Fibroblast of skin of right biceps (primary cell): ENCODE data around the gene ZDHHC9.

Source experiments
- DNase-seq: peaks from one replicate; pipeline ENCODE4 v3.0.0-alpha.2; 2013

ZDHHC9 gene

GRCh38 chrX:129813662-129814368 lies 29.9 kb downstream of the ZDHHC9 start:
- DNase-seq, result no peak

- DNase-seq, result peak; percentile 8
These were observed 34.6 kb downstream of the ZDHHC9 start for GRCh38 chrX:129808829-129809796.

GRCh38 chrX:129808158-129808828 lies 35.4 kb downstream of the ZDHHC9 start:
- DNase-seq, result no peak

GRCh38 chrX:129804806-129805205 lies 38.9 kb downstream of the ZDHHC9 start:
- DNase-seq, result no peak

GRCh38 chrX:129802863-129803262 lies 40.8 kb downstream of the ZDHHC9 start:
- no peak for DNase-seq

GRCh38 chrX:129800186-129800585 lies 43.5 kb downstream of the ZDHHC9 start:
- DNase-seq, result no peak

GRCh38 chrX:129798888-129799287 lies 44.8 kb downstream of the ZDHHC9 start:
- DNase-seq, result no peak

- no peak for DNase-seq
These were observed 45.2 kb downstream of the ZDHHC9 start for GRCh38 chrX:129798456-129798855.

- DNase-seq, result no peak
These were observed 46.3 kb downstream of the ZDHHC9 start for GRCh38 chrX:129797251-129797906.

- no peak for DNase-seq
These were observed 48.1 kb downstream of the ZDHHC9 start for GRCh38 chrX:129795584-129795983.

- DNase-seq, result no peak
These were observed 50.0 kb downstream of the ZDHHC9 start for GRCh38 chrX:129793604-129794191.

GRCh38 chrX:129792586-129793291 lies 50.9 kb downstream of the ZDHHC9 start:
- DNase-seq, result no peak

GRCh38 chrX:129791961-129792570 lies 51.6 kb downstream of the ZDHHC9 start:
- no peak for DNase-seq

GRCh38 chrX:129791336-129791735 lies 52.4 kb downstream of the ZDHHC9 start:
- no peak for DNase-seq

GRCh38 chrX:129790808-129791207 lies 52.9 kb downstream of the ZDHHC9 start:
- DNase-seq, result no peak

GRCh38 chrX:129790146-129790545 lies 53.5 kb downstream of the ZDHHC9 start:
- DNase-seq, result no peak

- DNase-seq, result no peak
These were observed 55.2 kb downstream of the ZDHHC9 start for GRCh38 chrX:129788527-129788926.

GRCh38 chrX:129787336-129788055 lies 56.2 kb downstream of the ZDHHC9 start:
- no peak for DNase-seq

GRCh38 chrX:129786210-129786651 lies 57.5 kb downstream of the ZDHHC9 start:
- DNase-seq, result no peak

- DNase-seq, result no peak
These were observed 58.3 kb downstream of the ZDHHC9 start for GRCh38 chrX:129785160-129785947.
